Central memory CD4-positive, alpha-beta T cell (primary cell): ENCODE data around the gene HM13.
"Not testable (repeated sequence)": the region's sequence is repeated elsewhere in the genome, so short reads cannot be mapped to it uniquely, and the experiment has no call there.

ENCODE experiments used
- DNase-seq: peaks from one replicate; pipeline ENCODE4 v3.0.0; 2022

Gene HM13

DNA sequence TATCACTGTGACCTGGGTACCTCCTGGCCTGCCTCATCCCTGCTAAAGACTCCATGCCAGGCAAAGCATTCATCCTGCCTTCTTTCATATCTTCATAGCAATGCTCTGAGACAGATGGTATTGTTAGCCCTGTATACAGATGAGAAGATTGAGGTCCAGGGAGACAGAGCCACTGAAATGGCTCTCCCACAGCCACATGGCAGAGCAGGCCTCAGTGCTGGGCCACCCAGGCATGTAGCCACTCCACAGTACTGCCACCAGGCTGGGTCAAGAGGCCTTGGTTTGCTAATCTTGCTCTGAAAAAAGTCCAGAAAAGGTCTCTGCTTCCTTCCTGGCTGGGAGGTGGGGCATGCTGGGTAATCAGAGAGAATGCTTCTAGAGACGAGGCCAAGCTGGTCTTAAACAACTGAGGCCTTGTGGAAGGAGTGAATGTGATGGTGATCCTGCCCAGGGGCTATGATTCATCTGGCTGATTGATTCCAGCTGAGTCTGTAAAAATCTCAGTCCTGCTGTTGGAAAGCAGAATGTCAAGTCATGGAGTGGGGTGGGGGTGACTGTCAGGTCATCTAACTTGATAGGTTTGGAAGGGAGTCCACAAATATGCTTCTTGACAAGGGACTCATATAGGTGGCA is 29.8 kb downstream of the HM13 start:
- no peak for DNase-seq

DNA sequence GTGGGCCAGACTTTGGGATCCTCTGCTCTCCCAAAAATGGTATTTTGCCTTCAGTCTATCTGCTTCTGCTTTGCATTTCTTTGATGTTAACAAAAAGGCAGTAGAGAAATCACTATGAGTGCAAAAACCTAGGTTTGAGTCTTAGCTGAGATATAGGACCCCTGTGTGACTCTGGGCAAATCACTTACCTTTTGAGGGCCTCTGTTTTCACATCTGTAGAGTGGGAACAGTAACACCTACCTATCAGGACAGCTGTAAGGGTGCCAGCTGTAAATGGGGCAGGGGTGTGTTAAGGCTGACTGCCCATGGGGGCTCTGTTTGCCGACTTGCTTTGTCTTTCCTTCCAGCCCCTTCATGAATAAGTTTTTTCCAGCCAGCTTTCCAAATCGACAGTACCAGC is 30.4 kb downstream of the HM13 start:
- no peak for DNase-seq

DNA sequence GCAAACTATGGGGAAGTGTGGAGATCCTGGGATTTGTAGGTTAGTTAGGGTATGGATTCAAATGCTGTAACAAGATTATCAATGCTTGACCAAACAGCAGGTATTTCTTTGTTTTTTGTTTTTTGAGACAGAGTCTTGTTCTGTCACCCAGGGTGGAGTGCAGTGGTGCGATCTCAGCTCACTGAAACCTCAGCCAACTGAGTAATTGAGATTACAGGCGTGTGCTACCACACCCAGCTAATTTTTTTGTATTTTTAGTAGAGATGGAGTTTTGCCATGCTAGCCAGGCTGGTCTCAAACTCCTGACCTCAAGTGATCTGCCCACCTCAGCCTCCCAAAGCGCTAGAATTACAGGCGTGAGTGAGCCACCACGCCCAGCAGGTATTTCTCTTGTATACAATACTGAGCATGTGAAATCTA is 31.4 kb downstream of the HM13 start:
- DNase-seq = not testable (repeated sequence)

DNA sequence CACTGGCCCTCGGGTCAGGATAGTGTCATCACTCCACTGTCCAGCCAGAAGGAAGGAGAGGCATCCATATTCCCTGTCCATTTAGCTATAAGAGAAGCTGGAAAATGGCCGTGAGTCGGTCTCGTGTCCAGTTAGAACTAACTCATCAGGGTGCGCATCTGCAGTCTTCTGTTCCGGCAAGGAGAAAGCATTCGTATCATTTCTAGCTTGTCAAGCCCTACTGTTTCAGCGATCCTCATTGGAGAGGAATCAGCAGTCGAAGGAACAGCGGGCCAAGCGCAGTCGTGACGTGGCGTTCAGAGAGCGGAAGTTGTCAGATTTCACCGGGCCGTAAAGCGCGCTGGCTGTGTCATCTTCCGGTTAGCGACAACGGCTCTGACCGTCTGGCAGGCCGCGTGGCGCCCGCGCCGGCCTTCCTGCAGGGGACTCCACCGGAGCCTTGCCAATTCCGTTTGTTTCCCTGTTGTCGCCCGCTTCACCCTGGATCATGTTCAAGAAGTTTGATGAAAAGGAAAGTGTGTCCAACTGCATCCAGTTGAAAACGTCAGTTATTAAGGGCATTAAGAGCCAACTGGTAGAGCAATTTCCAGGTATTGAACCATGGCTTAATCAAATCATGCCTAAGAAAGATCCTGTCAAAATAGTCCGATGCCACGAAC is 32.9 kb downstream of the HM13 start:
- peak; percentile 83 for DNase-seq

DNA sequence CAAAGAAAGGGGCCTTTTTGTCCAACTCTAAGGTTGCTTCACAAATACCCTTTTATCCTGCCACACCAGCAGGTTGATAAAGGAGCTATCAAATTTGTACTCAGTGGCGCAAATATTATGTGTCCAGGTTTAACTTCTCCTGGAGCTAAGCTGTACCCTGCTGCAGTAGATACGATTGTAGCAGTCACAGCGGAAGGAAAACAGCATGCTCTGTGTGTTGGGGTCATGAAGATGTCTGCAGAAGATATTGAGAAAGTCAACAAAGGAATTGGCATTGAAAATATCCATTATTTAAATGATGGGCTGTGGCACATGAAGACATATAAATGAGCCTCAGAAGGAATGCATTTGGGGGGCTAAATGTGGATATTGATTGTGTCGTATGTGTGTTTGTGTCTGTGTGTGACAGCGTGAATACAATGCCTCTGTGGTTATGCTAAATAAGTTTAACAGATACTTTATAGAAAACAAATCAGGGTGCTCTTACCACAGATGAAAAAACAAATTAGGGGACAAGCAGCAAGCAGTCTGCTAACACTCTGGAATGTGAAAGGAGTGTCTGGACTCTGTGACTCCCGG is 33.6 kb downstream of the HM13 start:
- DNase-seq = no peak

DNA sequence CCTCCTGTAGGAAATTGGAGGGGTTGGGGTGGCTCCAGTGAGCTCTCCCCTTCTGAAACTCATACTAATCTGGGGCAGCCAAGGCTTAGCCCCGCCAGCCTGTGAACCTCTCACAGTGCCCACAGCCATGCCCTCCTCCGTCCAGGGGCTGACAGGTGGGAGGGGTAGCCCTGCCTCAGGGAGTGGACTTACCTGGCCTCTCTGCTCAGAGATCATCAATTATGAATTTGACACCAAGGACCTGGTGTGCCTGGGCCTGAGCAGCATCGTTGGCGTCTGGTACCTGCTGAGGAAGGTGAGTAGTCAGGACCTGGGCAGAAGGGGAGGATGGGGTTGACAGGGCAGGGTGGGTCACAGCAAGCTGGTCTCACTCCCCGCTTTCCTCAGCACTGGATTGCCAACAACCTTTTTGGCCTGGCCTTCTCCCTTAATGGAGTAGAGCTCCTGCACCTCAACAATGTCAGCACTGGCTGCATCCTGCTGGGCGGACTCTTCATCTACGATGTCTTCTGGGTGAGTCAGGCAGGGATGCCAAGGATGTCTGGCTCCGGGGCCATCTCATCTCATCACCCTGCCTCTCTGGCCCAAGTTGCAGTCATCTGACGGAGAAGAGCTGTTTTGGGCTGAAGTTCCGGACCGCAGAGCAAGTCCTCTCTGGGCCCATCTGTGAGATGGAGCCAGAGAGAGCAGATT is 34.7 kb downstream of the HM13 start:
- DNase-seq = no peak

DNA sequence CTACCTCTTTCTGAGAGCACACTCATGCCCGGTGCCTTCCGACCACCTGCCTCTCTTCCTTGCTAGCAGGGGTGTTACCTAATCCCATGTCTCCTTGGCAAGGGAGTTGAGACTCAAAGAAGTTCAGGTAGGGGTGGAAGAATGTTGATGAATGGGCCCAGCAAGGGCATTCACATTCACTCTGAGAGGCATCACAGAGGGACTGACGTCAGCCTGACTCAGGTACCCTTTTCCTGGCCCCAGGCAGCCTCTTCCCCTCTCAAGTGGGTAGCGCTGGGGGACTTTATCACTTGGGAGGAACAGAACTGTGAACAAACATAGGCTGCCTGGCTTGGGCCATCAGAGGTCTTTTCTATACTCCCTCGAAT is 35.3 kb downstream of the HM13 start:
- DNase-seq = no peak

DNA sequence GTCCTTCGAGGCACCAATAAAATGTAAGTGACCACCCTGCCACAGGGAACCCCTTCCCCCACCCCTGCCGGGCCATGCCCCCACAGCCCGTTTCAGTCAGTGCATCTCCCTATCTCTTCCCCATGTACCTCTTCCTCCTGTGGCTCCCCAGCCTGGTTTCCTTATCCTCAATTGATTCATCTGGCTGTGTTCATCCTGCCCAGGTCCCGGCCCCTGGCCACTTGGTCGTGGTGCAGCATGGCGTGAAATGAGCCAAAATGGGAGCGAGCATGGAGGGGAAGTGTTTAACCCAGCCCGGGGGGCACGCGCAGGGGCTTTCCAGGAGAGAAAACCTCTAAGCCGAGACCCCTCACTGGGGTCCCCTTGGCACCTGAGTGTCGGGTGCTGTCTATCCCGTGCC is 35.9 kb downstream of the HM13 start:
- DNase-seq = no peak

DNA sequence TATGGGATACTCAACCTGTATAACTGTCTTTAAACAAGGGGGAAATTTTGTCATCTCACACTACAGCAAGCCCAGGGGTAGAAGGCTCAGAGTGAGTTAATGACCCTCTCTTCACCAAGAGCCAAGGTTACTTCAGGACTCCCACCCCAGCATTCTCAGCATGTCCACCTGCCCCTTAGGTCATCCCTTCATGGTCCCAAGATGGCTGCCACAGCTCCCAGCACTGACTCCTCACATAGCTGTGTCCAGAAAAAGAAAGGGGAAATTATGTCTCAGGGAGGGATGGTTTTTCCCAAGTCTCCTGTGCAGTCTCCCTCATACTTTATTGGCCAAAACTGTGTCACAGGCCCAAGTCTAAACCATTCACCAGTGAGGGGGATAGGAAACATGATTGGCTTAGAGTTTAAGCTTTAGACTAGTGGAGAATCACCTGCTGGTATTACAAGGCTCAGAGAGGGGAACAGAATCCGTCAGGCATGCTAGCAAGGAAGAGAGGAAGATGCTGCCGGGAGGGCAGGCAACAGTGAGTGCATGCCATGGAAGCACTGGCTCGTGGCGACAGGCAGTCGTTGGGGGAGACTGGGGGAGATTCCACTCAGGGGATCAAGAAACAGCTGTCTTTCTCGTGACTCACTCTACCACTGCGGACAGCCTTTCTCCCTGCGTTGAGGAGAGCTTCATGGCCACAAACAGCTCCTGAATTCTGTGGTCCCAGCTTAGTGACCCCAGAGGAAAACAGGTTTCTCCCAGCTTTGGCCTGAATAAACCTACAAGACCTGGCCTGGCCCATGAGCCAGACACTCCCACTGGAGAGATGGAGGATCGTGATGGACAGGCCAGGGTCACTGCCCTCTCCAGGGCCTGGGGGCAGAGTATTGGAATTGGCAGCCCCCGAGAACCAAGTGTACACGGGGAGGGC is 37.2 kb downstream of the HM13 start:
- no peak for DNase-seq

DNA sequence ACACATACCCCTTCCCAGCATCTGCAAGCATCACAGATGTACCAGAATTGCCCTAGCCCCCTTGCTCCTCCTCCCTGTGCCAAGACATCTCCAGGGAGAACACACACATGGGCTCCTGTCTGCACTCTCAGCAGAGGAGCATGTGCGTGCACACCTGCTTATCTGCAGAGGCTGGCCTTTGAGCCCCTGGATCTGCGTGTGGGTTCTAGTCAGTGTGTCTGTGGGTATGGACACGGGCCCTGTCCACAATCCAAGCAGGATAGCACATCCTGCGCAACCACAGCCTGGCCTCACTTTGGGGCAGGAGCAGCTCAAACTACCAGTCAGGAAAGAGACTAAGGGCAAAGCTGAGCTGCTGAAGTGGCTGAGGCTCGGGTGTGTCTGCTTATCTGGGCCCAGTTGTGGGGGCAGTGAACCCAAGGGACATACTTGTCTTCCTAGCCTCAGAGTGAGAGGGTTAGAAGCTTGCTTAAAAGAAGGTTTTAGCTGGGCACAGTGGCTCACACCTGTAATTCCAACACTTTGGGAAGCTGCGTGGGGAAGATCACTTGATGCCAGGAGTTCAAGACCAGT is 41.0 kb downstream of the HM13 start:
- DNase-seq = no peak

DNA sequence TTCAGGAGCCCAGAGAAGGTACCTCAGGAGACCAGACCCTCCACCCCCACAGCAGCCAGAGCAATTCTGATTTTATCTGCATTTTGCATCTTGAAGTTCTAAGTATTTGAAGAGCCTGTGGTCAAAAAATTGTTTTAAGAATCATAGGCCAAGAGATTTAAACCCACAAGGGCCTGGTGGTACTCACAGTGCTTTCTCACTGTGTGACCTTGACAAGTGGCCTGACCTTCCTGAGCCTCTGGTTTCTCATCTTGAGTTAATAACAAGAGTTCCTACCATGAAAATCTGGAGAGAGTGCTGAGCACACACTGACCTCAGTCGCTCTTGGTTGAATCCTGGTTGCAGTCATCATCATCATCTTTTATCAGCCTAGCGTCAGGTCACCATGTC is 45.5 kb downstream of the HM13 start:
- DNase-seq = no peak

DNA sequence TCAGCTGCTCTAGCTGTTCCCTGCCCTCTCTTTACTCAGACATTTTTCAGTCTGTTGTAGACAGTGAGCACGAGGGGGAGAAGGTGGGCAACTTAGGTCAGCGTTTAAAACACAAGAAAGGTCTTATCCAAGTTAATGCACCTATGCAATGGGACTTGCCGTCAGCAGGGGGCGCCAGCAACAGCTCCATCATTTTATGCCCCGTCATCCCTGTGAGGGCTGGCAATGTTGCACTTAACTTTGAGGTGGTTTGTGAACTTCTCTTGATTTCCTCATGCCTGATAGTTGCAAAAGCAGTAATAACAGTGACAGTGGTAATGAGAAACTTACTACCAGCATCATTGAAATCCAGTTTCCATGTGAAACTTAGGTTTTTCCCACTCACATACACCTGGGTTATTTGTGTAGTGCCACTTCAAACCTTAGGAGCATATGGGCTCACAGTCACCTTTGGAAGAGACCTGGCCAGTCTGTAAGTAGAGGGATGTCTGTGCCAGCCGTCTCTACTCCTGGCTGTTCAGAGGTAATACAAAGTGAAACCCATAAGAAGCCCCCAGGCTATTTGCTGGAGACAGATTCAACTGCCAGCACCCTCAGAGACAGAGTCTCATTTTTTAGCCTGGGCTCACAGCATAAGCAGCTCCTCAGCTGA is 46.0 kb downstream of the HM13 start:
- DNase-seq = peak; percentile 66

DNA sequence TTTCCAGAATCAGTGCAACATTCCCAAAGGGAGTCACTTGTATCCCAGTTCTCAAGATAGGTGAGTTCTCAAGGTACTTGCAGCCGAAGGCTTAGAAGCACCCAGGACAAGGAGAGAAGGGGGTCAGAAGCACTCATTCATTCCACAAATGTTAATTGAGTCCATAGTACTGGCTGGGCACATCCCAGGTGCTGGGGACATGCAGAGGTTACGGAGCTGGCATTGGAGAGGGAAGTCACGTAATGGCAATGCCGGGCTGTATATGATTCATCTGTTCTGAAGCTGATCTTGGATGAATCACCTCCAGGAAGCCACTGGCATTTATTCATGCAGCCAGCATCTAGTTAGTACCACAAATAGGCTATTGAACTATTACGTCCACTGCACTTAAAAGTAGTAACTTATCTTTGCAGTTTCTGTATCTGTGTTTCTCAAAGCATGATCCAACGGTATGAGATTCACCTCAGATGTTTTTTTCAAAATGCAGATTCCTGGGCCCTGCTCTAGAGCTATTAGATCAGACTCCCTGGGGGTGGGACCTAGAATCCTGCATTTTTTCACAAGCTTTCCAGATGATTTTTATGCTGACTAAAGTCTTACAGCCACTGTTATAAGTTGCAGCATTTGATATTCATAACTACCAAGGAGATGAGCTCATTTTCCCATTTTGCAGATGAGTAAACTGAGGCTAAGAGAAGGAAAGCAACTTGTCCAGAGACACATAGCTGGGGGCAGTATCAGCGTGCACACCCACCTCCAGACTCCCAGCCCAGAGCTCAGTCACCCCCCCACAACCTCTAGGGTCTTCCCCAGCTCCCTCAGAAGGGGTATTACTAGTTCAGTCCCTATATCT is 46.7 kb downstream of the HM13 start:
- no peak for DNase-seq

DNA sequence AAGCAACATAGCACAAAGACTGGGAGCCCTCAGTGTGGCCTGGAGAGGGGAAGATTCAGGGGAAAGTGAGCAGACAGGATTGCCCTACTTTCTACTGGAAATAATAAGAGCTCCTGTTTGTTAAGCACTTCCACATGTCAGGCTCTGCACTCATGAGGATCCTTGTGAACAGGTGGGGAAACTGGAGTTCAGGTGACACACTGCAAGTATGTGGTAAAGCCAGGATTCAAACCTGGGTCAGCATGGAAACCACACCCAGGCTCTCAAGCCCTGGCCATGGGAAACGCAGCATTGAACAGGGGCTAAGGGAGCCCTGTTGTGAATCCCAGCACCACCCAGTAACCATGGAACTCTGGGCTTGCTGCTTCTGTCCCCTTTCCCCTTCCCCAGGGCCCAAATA is 48.0 kb downstream of the HM13 start:
- no peak for DNase-seq

DNA sequence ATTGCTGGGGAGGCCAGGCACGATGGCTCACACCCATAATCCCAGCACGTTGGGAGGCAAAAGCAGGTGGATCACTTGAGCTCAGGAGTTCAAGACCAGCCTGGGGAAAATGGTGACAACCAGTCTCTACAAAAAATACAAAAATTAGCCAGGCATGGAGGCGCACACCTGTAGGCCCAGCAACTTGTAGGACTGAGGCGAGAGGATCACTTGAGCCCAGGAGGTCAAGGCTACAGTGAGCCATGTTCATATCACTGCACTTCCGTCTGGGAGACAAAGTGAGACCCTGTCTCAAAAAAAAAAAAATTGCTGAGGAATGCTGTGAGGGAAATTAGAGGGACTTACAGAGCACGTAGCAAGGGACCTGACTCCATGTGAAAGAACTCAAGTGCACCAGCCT is 50.0 kb downstream of the HM13 start:
- DNase-seq = no peak

DNA sequence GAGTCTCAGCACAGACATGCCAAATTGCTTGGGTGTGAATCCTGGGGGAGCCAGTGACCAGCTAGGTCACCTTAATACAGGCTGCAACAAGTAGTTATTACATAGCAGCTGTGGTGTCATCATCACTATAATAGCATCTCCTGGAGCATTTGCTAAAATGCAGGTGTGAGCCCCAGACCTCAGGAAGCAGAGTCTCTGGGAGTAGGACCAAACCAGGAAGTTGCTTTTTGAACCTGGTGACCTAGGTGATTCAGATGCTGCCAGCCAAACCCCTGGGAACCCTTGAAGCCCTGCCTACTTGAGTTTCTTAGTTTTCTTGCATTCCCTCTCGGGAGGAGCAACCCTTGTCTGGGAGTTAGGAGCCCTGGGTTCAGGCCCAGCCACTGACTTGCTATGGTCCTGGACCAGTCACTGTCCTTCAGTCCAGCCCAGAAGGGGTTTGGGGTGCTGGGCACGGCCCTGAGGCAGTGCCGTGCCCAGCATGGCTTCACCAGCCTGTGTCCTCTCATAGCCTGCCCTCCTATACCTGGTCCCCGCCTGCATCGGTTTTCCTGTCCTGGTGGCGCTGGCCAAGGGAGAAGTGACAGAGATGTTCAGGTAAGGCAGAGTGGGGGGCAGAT is 51.6 kb downstream of the HM13 start:
- DNase-seq = no peak

DNA sequence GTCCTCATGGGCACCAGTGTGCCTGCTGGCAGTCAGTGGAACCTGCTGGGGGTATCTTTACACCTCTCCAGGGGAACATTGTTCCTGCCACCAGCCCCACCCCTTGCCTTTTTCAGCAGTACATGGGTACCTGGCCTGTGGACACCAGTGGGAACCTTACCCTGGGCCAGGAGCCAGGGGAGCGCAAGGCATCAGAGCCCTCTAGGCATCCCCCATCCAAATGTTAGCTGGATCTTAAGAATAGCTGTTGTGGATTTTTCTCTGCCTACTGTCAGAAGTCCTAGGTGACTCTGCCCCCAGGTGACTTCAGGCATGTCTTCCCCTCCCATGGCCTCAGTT is 52.0 kb downstream of the HM13 start:
- no peak for DNase-seq

DNA sequence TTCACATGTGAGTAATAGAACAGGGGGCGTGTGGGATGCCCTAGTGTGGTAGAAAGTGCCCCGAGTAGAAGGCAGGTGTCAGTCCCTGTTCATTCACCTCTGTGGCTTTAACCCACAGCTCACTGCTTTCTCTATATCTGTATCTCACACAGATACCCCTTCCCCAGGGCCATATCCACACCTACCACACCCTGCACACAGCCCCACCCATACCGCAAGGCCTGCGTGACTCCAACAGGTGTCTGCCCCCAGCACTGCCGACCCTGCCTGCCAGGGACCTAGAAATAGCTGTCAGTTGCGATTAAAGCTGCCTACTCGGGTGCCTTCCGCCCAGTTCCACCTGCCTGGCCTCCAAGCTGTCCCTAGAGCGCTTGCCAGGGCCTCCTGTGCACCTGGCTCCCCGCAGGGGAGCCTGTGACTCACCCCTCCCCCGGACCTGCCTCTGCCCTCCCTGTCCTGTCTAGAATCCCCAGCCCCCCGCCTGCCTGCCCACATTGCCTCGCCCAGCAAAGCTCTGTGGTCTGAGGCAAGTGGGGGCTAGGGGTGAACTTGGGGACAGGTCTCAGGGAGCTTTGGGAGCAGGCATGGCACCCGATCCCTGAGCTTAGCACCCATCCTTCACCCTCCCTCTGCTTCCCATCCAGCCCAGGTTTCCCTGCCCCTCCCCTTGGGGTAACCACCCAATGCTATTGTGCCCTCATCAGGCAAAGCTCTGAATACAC is 52.6 kb downstream of the HM13 start:
- no peak for DNase-seq

DNA sequence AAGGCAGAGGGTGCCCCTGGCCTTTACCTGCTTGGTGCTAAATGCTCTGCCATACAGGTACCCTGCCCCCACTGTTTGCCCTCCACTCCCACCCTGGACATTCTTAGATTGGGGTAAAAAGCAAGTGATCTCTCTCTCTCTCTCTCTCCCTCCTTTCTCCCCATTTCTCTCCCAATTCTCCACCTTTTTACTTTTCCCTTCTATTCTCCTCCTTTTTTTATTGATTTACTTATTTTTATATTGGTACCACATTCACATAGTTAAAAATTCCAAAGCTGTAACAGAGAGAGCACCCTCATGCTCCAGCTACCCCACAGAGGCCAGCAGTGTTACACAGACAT is 53.1 kb downstream of the HM13 start:
- DNase-seq = no peak
